ENCODE measurements around the gene WDR47. TPM values are rescaled to one million over a fixed set of nuclear protein-coding genes. Genes with fewer than 3 reads are reported as not detected.

Gene WDR47
- total and polyA plus RNA-seq, 7 donors: 3.7 to 34.3 (median 16.0) TPM

- H3K9me3 ChIP-seq: no peaks in the 10 kb centered on the region
- DNase-seq: no peak
- TF ChIP-seq CTCF (IDR thresholded peaks at IDR 0.05): no peak
- no peak for TF ChIP-seq POLR2A (IDR thresholded peaks at IDR 0.05)
- TF ChIP-seq EP300 (IDR thresholded peaks at IDR 0.05): no peak
- TF ChIP-seq POLR2AphosphoS5 (IDR thresholded peaks at IDR 0.05): no peak
- H3K27me3 ChIP-seq: no peaks in the 10 kb centered on the region
- peaks cover 0 to 25% (median 0%) of the 10 kb centered on the region in 4 donors for H3K36me3 ChIP-seq
- H3K27ac ChIP-seq: no peak overlapping the region
- H3K4me3 ChIP-seq: no peak overlapping the region
- intact Hi-C loops (cut with DNase I): no loop called here
- WGBS, 2 donors: 94 to 96% methylated on average over 5 of the region's 5 CpGs
- peaks cover 0 to 35% (median 16%) of the 10 kb centered on the region in 4 donors for H3K4me1 ChIP-seq
Observed at GRCh38 chr1:108957888-108958287, 84.0 kb downstream of the WDR47 start.

GRCh38 chr1:108955881-108956280 is 86.0 kb downstream of the WDR47 start:
- H3K9me3 ChIP-seq: no peaks in the 10 kb centered on the region
- DNase-seq: no peak
- TF ChIP-seq CTCF (IDR thresholded peaks at IDR 0.05) (no peak), POLR2AphosphoS5 (IDR thresholded peaks at IDR 0.05) (no peak), POLR2A (IDR thresholded peaks at IDR 0.05) (no peak), EP300 (IDR thresholded peaks at IDR 0.05) (no peak)
- H3K4me1 ChIP-seq: peaks cover 0 to 15% (median 2%) of the 10 kb centered on the region in 4 donors
- H3K36me3 ChIP-seq: peaks cover 0 to 25% (median 0%) of the 10 kb centered on the region in 4 donors
- intact Hi-C loops (cut with DNase I): no loop called here
- WGBS, 2 donors: 71 to 82% methylated on average over 3 of the region's 3 CpGs
- no peaks in the 10 kb centered on the region for H3K27me3 ChIP-seq
- no peak overlapping the region for H3K27ac ChIP-seq
- H3K4me3 ChIP-seq: no peak overlapping the region

GRCh38 chr1:108955111-108955510 is 86.8 kb downstream of the WDR47 start:
- H3K9me3 ChIP-seq: no peaks in the 10 kb centered on the region
- no peak overlapping the region for H3K27ac ChIP-seq
- 97 to 99% methylated on average over 3 of the region's 3 CpGs for WGBS, 2 donors
- no peaks in the 10 kb centered on the region for H3K27me3 ChIP-seq
- no peak for TF ChIP-seq POLR2A (IDR thresholded peaks at IDR 0.05)
- no peak for TF ChIP-seq POLR2AphosphoS5 (IDR thresholded peaks at IDR 0.05)
- no peak for TF ChIP-seq CTCF (IDR thresholded peaks at IDR 0.05)
- TF ChIP-seq EP300 (IDR thresholded peaks at IDR 0.05): no peak
- intact Hi-C loops (cut with DNase I): no loop called here
- peaks cover 0 to 25% (median 0%) of the 10 kb centered on the region in 4 donors for H3K36me3 ChIP-seq
- DNase-seq: no peak
- H3K4me1 ChIP-seq: peaks cover 0 to 9% (median 2%) of the 10 kb centered on the region in 4 donors
- H3K4me3 ChIP-seq: no peak overlapping the region

GRCh38 chr1:108953452-108953851 is 88.5 kb downstream of the WDR47 start:
- H3K4me3 ChIP-seq: no peak overlapping the region
- WGBS, 2 donors: 88 to 94% methylated on average over 6 of the region's 6 CpGs
- intact Hi-C loops (cut with DNase I): no loop called here
- no peak overlapping the region for H3K27ac ChIP-seq
- no peak for TF ChIP-seq EP300 (IDR thresholded peaks at IDR 0.05)
- TF ChIP-seq POLR2AphosphoS5 (IDR thresholded peaks at IDR 0.05): no peak
- no peak for TF ChIP-seq POLR2A (IDR thresholded peaks at IDR 0.05)
- DNase-seq: no peak
- no peaks in the 10 kb centered on the region for H3K9me3 ChIP-seq
- no peaks in the 10 kb centered on the region for H3K27me3 ChIP-seq
- H3K4me1 ChIP-seq: peaks cover 0 to 18% (median 7%) of the 10 kb centered on the region in 4 donors
- H3K36me3 ChIP-seq: peaks cover 0 to 17% (median 0%) of the 10 kb centered on the region in 4 donors

GRCh38 chr1:108951242-108951641 is 90.7 kb downstream of the WDR47 start:
- Histone ChIP-seq H3K27me3 (no peaks in the 10 kb centered on the region), H3K4me3 (no peak overlapping the region), H3K27ac (no peak overlapping the region), H3K4me1 (peaks cover 0 to 20% (median 14%) of the 10 kb centered on the region in 4 donors), H3K9me3 (no peaks in the 10 kb centered on the region), H3K36me3 (peaks cover 0 to 29% (median under 1%) of the 10 kb centered on the region in 4 donors)
- TF ChIP-seq POLR2AphosphoS5 (IDR thresholded peaks at IDR 0.05): no peak
- no peak for TF ChIP-seq EP300 (IDR thresholded peaks at IDR 0.05)
- no peak for TF ChIP-seq CTCF (IDR thresholded peaks at IDR 0.05)
- no peak for TF ChIP-seq POLR2A (IDR thresholded peaks at IDR 0.05)
- DNase-seq: no peak
- intact Hi-C loops (cut with DNase I): no loop called here
- WGBS, 2 donors: 98 to 99% methylated on average over 3 of the region's 3 CpGs
